HEK293 (cell line): ENCODE data around the gene ZBTB5.
"Not testable (repeated sequence)": the region's sequence is repeated elsewhere in the genome, so short reads cannot be mapped to it uniquely, and the experiment has no call there.

Experiments
- ZBTB17 ChIP-seq: fragments of 450-650 bp; formaldehyde crosslinking; IDR thresholded peaks from 2 replicates; pipeline ENCODE4 v1.5.1; 2016; ENCODE audit warnings: missing biosample characterization, missing genetic modification characterization
- ZSCAN4 ChIP-seq: fragments of 450-650 bp; formaldehyde crosslinking; IDR thresholded peaks from 2 replicates; pipeline ENCODE4 v1.5.1; 2017; ENCODE audit warnings: missing biosample characterization, missing genetic modification characterization

- not testable (repeated sequence) for TF ChIP-seq ZBTB17 (tag by site-specific recombination); ZSCAN4
Observed at GRCh38 chr9:37477443-37477842, 12.2 kb upstream of the ZBTB5 start.
